ENCODE data around the gene CALHM6. TPM values are rescaled to one million over a fixed set of nuclear protein-coding genes. Genes with fewer than 3 reads are reported as not detected.

Gene CALHM6
- total and polyA plus RNA-seq, 2 of the 13 experiments (the other 11 are each of a cell fraction or from before 2014, with no cell fraction given), result not detected

DNA sequence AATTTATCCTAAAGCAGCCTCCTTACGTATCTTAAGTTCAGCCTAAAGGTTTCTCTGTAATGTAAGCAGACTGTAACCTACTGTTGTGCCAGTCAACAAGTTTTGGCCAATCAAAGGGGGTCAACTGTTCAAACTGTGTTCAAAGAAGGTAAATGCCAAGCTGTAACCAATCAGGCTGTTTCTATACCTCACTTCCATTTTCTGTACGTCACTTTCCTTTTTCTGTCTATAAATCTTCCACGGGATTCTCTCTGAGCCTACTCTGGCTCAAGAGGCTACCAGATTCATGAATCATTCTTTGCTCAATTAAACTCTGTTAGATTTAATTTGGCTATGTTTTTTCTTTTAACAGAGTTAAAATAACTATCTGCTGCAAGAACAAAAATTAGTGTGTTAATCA is 5.1 kb upstream of the CALHM6 start (continued):
- TF ChIP-seq, protein P1, sequence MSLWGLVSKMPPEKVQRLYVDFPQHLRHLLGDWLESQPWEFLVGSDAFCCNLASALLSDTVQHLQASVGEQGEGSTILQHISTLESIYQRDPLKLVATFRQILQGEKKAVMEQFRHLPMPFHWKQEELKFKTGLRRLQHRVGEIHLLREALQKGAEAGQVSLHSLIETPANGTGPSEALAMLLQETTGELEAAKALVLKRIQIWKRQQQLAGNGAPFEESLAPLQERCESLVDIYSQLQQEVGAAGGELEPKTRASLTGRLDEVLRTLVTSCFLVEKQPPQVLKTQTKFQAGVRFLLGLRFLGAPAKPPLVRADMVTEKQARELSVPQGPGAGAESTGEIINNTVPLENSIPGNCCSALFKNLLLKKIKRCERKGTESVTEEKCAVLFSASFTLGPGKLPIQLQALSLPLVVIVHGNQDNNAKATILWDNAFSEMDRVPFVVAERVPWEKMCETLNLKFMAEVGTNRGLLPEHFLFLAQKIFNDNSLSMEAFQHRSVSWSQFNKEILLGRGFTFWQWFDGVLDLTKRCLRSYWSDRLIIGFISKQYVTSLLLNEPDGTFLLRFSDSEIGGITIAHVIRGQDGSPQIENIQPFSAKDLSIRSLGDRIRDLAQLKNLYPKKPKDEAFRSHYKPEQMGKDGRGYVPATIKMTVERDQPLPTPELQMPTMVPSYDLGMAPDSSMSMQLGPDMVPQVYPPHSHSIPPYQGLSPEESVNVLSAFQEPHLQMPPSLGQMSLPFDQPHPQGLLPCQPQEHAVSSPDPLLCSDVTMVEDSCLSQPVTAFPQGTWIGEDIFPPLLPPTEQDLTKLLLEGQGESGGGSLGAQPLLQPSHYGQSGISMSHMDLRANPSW (CRISPR knock-in tag; IDR thresholded peaks at IDR 0.05; ENCODE audit: borderline replicate concordance), result no peak
- TF ChIP-seq NFE2L1 (CRISPR knock-in tag; IDR thresholded peaks at IDR 0.05; ENCODE audit: borderline replicate concordance) (no peak), ADNP (CRISPR knock-in tag; IDR thresholded peaks at IDR 0.05) (no peak), ERF (CRISPR knock-in tag; IDR thresholded peaks at IDR 0.05) (no peak)
- TF ChIP-seq, protein P2, sequence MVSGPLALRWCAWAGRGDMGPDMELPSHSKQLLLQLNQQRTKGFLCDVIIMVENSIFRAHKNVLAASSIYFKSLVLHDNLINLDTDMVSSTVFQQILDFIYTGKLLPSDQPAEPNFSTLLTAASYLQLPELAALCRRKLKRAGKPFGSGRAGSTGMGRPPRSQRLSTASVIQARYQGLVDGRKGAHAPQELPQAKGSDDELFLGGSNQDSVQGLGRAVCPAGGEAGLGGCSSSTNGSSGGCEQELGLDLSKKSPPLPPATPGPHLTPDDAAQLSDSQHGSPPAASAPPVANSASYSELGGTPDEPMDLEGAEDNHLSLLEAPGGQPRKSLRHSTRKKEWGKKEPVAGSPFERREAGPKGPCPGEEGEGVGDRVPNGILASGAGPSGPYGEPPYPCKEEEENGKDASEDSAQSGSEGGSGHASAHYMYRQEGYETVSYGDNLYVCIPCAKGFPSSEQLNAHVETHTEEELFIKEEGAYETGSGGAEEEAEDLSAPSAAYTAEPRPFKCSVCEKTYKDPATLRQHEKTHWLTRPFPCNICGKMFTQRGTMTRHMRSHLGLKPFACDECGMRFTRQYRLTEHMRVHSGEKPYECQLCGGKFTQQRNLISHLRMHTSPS (CRISPR knock-in tag; IDR thresholded peaks at IDR 0.05; ENCODE audit: low read depth), result no peak

DNA sequence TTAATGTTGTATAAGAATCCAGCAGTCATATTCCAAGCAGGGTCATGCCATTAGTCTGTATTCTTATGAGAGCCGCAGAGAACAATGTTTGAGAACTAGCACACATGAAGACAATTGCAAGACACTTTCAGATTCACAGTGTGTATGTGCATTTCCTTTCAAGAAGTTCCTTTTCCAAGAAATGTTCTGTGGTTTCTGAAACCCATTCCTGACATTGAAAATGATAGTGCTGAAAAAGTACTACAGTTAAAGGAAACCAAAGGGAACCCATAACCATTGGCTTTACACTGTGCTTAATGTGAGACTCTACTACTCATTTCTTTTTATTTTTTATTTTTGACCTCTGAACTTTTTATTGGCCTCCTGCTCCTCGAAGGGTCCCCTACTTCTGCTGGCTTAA is 4.2 kb upstream of the CALHM6 start:
- Histone ChIP-seq H3K4me2 (ENCODE audit: low read depth, low read length) (no peak overlapping the region), H3K79me2 (ENCODE audit: insufficient read depth, low read length) (no peaks in the 10 kb centered on the region), H3K27ac (ENCODE audit: extremely low read length, insufficient read depth, low read length) (no peak overlapping the region), H2AFZ (ENCODE audit: low read length) (no peak overlapping the region), H3K9me3 (ENCODE audit: low read length) (no peaks in the 10 kb centered on the region), H3K27me3 (ENCODE audit: control insufficient read depth in 1 of 2, insufficient read depth in 2 of 2, low read length in 2 of 2) (no peaks in the 10 kb centered on the region), H3K4me1 (ENCODE audit: insufficient read depth, low read length) (no peaks in the 10 kb centered on the region), H3K4me3 (replicated peaks in 1 of 3; ENCODE audit: insufficient read depth in 1 of 3, low read depth in 2 of 3, low read length in 3 of 3) (no peak overlapping the region), H4K20me1 (ENCODE audit: insufficient read depth, low read length) (no peaks in the 10 kb centered on the region), H3K36me3 (replicated peaks in 1 of 2; ENCODE audit: control insufficient read depth in 1 of 2, insufficient read depth in 2 of 2, low read length in 2 of 2) (no peaks in the 10 kb centered on the region), H3K9ac (ENCODE audit: insufficient read depth, low read depth, low read length) (no peak overlapping the region)
- ChIA-PET CTCF (ENCODE audit: low intra/inter-chr PET ratio, low total read pairs) (no interaction called here), POLR2A (no interaction called here)
- DNase-seq (ENCODE audit: low spot score) (no peak), FAIRE-seq (no peak), ATAC-seq (no peak)
- BruUV-seq (replicated peaks), result no TSS peak
- intact Hi-C loops (cut with micrococcal nuclease; ENCODE audit: unreplicated experiment), result no loop called here
- in situ Hi-C loops (cut with HindIII; ENCODE audit: extremely low pct_ligation_motif_present, low pct_unique_long_range_greater_than_20kb), result no loop called here
- 20% methylated on average over 2 of the region's 2 CpGs for WGBS (ENCODE audit: low lambda C conversion rate)
- TF ChIP-seq, protein P3, sequence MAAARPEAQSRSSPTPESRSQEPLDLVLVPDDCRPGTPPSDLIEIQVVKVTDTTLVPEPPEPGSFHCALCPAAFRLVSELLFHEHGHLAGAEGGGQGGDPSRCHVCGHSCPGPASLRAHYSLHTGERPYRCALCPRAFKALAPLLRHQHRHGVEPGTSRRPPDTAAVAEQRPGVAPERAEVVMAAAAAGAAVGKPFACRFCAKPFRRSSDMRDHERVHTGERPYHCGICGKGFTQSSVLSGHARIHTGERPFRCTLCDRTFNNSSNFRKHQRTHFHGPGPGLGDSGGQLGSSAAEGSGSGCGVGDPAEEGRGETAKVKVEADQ (CRISPR knock-in tag; IDR thresholded peaks at IDR 0.05; ENCODE audit: borderline replicate concordance), result no peak
- TF ChIP-seq ZMYM2 (CRISPR knock-in tag; IDR thresholded peaks at IDR 0.05) (no peak), ZNF282 (IDR thresholded peaks at IDR 0.05; ENCODE audit: partially characterized antibody) (no peak), MZF1 (CRISPR knock-in tag; IDR thresholded peaks at IDR 0.05; ENCODE audit: borderline replicate concordance) (no peak)
- TF ChIP-seq, protein P4, sequence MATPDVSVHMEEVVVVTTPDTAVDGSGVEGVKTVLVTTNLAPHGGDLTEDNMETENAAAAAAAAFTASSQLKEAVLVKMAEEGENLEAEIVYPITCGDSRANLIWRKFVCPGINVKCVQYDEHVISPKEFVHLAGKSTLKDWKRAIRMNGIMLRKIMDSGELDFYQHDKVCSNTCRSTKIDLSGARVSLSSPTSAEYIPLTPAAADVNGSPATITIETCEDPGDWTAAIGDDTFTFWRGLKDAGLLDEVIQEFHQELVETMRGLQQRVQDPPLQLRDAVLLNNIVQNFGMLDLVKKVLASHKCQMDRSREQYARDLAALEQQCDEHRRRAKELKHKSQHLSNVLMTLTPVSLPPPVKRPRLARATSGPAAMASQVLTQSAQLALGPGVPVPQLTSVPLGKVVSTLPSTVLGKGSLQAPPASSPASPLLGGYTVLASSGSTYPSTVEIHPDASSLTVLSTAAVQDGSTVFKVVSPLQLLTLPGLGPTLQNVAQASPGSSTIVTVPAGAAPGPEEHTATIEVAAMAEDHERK (CRISPR knock-in tag; IDR thresholded peaks at IDR 0.05; ENCODE audit: low read depth), result no peak
- TF ChIP-seq, protein P5, sequence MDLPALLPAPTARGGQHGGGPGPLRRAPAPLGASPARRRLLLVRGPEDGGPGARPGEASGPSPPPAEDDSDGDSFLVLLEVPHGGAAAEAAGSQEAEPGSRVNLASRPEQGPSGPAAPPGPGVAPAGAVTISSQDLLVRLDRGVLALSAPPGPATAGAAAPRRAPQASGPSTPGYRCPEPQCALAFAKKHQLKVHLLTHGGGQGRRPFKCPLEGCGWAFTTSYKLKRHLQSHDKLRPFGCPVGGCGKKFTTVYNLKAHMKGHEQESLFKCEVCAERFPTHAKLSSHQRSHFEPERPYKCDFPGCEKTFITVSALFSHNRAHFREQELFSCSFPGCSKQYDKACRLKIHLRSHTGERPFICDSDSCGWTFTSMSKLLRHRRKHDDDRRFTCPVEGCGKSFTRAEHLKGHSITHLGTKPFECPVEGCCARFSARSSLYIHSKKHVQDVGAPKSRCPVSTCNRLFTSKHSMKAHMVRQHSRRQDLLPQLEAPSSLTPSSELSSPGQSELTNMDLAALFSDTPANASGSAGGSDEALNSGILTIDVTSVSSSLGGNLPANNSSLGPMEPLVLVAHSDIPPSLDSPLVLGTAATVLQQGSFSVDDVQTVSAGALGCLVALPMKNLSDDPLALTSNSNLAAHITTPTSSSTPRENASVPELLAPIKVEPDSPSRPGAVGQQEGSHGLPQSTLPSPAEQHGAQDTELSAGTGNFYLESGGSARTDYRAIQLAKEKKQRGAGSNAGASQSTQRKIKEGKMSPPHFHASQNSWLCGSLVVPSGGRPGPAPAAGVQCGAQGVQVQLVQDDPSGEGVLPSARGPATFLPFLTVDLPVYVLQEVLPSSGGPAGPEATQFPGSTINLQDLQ (CRISPR knock-in tag; IDR thresholded peaks at IDR 0.05), result no peak

All from HepG2 (cell line).